MM.1S (cell line): ENCODE results near the gene WDR54.

Experiments used
- DNase-seq: peaks from one replicate; pipeline ENCODE4 v3.0.0-alpha.2; 2015
- H2AFZ ChIP-seq: fragments of 300-600 bp; sonication (generic); 2 replicates; pipeline ENCODE4 v1.6.0; 2016; ENCODE audit warnings: antibody characterized with exemption, low read length
- H3F3A ChIP-seq: fragments of 300-600 bp; sonication (generic); 2 replicates; pipeline ENCODE4 v1.6.1; 2016; ENCODE audit warnings: mild to moderate bottlenecking, antibody characterized with exemption, low read length, moderate library complexity, mixed read lengths; ENCODE audit not compliant: insufficient read depth
- H3K27ac ChIP-seq: fragments of 300-600 bp; sonication (generic); 2 replicates; pipeline ENCODE4 v1.5.1; 2016; ENCODE audit warnings: mild to moderate bottlenecking, low read length
- H3K27me3 ChIP-seq: fragments of 300-600 bp; sonication (generic); replicated peaks from 2 replicates; pipeline ENCODE4 v1.6.0; 2016; ENCODE audit warnings: low read length; ENCODE audit not compliant: insufficient read depth
- H3K36me3 ChIP-seq: fragments of 300-600 bp; sonication (generic); replicated peaks from 2 replicates; pipeline ENCODE4 v1.6.1; 2016; ENCODE audit warnings: mild to moderate bottlenecking, low read length, mixed read lengths; ENCODE audit not compliant: insufficient read depth
- H3K4me1 ChIP-seq: fragments of 300-600 bp; sonication (generic); 2 replicates; pipeline ENCODE4 v1.6.1; 2016; ENCODE audit warnings: low read length, mixed read lengths
- H3K4me2 ChIP-seq: fragments of 300-600 bp; sonication (generic); 2 replicates; pipeline ENCODE4 v1.6.0; 2016; ENCODE audit warnings: low read depth, low read length
- H3K4me3 ChIP-seq: fragments of 300-600 bp; sonication (generic); 2 replicates; pipeline ENCODE4 v1.5.1; 2016; ENCODE audit warnings: low read length, mixed read lengths
- H3K79me2 ChIP-seq: fragments of 300-600 bp; sonication (generic); 2 replicates; pipeline ENCODE4 v1.6.1; 2016; ENCODE audit warnings: mixed run types, low read length, mixed read lengths
- H3K9ac ChIP-seq: fragments of 300-600 bp; sonication (generic); 2 replicates; pipeline ENCODE4 v1.6.1; 2016; ENCODE audit warnings: low read length, mixed read lengths
- H3K9me2 ChIP-seq: fragments of 300-600 bp; sonication (generic); replicated peaks from 2 replicates; pipeline ENCODE4 v1.6.1; 2016; ENCODE audit warnings: mild to moderate bottlenecking, low read length, mixed read lengths; ENCODE audit not compliant: insufficient read depth
- H3K9me3 ChIP-seq: fragments of 300-600 bp; sonication (generic); replicated peaks from 2 replicates; pipeline ENCODE4 v1.6.1; 2016; ENCODE audit warnings: mild to moderate bottlenecking, low read length, mixed read lengths; ENCODE audit not compliant: insufficient read depth
- H4K20me1 ChIP-seq: fragments of 300-600 bp; sonication (generic); 2 replicates; pipeline ENCODE4 v1.6.1; 2016; ENCODE audit warnings: mild to moderate bottlenecking, low read length, moderate library complexity, mixed read lengths; ENCODE audit not compliant: insufficient read depth
- EZH2 ChIP-seq: fragments of 300-600 bp; sonication (generic); optimal IDR thresholded peaks from 2 replicates; pipeline ENCODE3; 2017; ENCODE audit warnings: low read depth, mild to moderate bottlenecking, antibody characterized with exemption, low read length, mixed read lengths
- EZH2phosphoT487 ChIP-seq: fragments of 300-600 bp; sonication (generic); IDR thresholded peaks from 2 replicates; pipeline ENCODE4 v1.6.1; 2018; ENCODE audit warnings: antibody characterized with exemption, low read length
- TF ChIP-seq, protein P1 (sequence below): fragments of 300-600 bp; sonication (generic); IDR thresholded peaks from 2 replicates; pipeline ENCODE4 v1.5.1; 2016; ENCODE audit warnings: antibody characterized with exemption, low read length, mixed read lengths

WDR54 gene

DNA sequence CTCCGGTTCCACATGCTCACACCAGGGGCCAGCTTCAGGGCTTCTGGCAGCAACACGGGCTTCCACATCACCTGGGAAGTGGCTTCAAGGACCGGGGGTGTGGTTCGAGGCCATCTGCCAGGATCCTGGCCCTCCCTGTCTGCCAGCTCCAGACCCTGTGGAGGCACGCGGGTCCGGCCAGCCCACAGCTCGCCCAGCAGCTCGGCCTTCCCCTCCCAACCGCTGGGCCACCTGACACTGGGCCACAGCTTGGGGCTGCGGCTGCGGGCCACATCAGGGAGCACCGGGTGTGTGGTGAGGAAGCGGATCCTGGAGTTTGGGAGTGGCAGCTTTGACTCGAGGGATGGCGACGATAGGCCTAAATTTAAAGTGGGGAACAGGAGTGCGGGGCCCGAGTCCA is 7.1 kb upstream of the WDR54 start:
- no peaks in the 10 kb centered on the region for H3K27me3 ChIP-seq
- no peaks in the 10 kb centered on the region for H4K20me1 ChIP-seq
- no peaks in the 10 kb centered on the region for H3K36me3 ChIP-seq
- H2AFZ ChIP-seq = 0 out of 2 replicates have a peak overlapping the region, but pooled peaks have one; percentile 69
- peak overlapping the region; percentile 50 for H3K4me3 ChIP-seq
- H3K9me3 ChIP-seq = no peaks in the 10 kb centered on the region
- no peak overlapping the region for H3K27ac ChIP-seq
- H3K79me2 ChIP-seq = no peaks in the 10 kb centered on the region
- peaks cover 21% of the 10 kb centered on the region for H3K4me1 ChIP-seq
- no peak for DNase-seq
- no peaks in the 10 kb centered on the region for H3K9me2 ChIP-seq
- peak overlapping the region; percentile 71; the same call in 1 of the 2 replicates for H3K4me2 ChIP-seq
- H3F3A ChIP-seq = no peaks in the 10 kb centered on the region
- no peak for TF ChIP-seq EZH2
- TF ChIP-seq, protein P1, sequence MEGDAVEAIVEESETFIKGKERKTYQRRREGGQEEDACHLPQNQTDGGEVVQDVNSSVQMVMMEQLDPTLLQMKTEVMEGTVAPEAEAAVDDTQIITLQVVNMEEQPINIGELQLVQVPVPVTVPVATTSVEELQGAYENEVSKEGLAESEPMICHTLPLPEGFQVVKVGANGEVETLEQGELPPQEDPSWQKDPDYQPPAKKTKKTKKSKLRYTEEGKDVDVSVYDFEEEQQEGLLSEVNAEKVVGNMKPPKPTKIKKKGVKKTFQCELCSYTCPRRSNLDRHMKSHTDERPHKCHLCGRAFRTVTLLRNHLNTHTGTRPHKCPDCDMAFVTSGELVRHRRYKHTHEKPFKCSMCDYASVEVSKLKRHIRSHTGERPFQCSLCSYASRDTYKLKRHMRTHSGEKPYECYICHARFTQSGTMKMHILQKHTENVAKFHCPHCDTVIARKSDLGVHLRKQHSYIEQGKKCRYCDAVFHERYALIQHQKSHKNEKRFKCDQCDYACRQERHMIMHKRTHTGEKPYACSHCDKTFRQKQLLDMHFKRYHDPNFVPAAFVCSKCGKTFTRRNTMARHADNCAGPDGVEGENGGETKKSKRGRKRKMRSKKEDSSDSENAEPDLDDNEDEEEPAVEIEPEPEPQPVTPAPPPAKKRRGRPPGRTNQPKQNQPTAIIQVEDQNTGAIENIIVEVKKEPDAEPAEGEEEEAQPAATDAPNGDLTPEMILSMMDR = no peak
- no peak for TF ChIP-seq EZH2phosphoT487
- no peak overlapping the region for H3K9ac ChIP-seq

DNA sequence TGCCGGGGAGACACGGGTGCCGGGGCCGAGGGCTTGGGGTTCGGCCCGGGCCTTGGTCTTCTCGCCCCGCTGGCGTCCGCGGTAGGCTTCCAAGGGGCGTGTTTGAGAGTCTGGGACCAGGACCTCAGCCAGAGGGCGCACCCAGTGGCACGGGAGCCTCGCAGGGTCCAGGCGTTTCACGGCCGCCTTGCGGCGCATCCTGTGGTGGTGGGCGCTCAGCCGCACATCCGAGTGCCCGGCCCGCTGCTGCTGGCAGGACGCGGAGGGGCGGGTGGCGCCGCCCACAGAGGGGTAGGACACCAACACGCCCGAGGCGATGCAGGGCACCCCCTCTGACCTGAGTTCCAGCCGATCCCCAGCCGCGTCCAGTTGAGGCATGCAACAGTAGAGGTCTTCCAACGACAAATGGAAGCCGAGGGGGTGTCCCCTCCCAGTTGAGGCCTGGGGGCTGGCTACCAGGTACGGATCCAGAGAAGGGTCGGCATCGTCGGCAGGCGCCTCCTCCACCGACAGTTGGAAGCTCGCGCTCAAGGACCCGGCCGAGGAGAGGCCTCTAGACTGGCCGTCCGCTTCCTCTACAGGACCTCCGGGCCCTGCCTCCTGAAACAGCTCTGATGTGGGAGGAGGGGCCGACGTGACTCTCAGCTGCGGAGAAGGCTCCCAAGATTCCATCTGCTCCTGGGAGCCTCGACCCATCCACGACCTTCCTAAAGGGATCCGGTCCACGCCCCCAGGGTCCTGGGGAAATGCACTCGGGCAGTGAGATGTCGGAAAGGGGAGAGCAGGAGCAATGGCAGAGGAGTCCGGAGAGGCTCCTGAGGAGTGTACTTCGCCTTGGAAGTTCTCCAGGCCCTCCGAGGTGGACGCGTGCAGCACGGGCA is 6.4 kb upstream of the WDR54 start:
- H3K79me2 ChIP-seq = no peaks in the 10 kb centered on the region
- H3K27me3 ChIP-seq = no peaks in the 10 kb centered on the region
- H2AFZ ChIP-seq = peak overlapping the region; percentile 69; the same call in 1 of the 2 replicates
- peak overlapping the region; percentile 50 for H3K4me3 ChIP-seq
- H3K4me2 ChIP-seq = peak overlapping the region; percentile 71; the same call in 1 of the 2 replicates
- no peaks in the 10 kb centered on the region for H3F3A ChIP-seq
- no peak overlapping the region for H3K9ac ChIP-seq
- H4K20me1 ChIP-seq = no peaks in the 10 kb centered on the region
- peaks cover 24% of the 10 kb centered on the region for H3K4me1 ChIP-seq
- no peaks in the 10 kb centered on the region for H3K9me3 ChIP-seq
- TF ChIP-seq EZH2phosphoT487 = no peak
- no peaks in the 10 kb centered on the region for H3K36me3 ChIP-seq
- no peak for DNase-seq
- H3K9me2 ChIP-seq = no peaks in the 10 kb centered on the region
- no peak overlapping the region for H3K27ac ChIP-seq

DNA sequence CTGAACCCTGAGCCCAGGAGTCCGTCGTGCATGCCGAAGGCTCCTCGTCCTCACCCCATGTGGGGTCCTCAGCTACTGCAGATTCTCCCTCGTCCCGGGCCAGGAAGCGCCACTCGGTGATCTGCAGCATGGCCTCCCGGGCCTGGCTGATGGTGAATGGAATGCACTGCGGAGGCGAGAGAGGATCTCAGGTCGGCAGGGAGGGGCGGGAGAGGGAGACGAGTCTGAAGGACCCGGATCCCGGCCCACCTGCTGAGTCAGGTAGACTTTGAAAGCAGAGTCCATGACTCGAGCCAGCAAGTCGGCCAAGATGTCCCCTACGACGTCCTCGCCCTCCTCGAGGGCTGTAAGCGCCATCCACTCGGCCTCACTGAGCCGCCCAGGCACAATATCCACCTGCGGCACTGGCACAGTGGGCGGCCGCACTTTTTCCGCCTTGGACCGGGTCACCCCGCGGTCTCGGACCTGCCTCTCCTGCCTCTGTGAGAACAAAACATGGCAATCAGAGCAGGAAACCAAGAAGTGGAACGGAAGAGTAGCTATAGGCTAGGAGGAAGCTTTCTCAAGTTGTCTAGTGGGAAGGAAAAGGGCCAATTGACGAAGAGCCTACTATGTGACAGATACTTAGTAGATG is 5.7 kb upstream of the WDR54 start:
- peaks cover 26% of the 10 kb centered on the region for H3K4me1 ChIP-seq
- H3K9me2 ChIP-seq = no peaks in the 10 kb centered on the region
- H3K4me3 ChIP-seq = no peak overlapping the region
- no peaks in the 10 kb centered on the region for H3F3A ChIP-seq
- H3K9ac ChIP-seq = no peak overlapping the region
- no peak overlapping the region for H3K27ac ChIP-seq
- DNase-seq = no peak
- no peaks in the 10 kb centered on the region for H4K20me1 ChIP-seq
- H3K79me2 ChIP-seq = no peaks in the 10 kb centered on the region
- TF ChIP-seq EZH2 (no peak), EZH2phosphoT487 (no peak)
- TF ChIP-seq, protein P1 = no peak
- 0 out of 2 replicates have a peak overlapping the region, but pooled peaks have one; percentile 69 for H2AFZ ChIP-seq
- H3K9me3 ChIP-seq = no peaks in the 10 kb centered on the region
- H3K27me3 ChIP-seq = no peaks in the 10 kb centered on the region
- H3K4me2 ChIP-seq = peak overlapping the region; percentile 71; the same call in 1 of the 2 replicates
- no peaks in the 10 kb centered on the region for H3K36me3 ChIP-seq
